Stimulated activated naive CD8-positive, alpha-beta T cell treated with anti-CD3 and anti-CD28 coated beads, Interleukin-15, Interleukin-2, amounts not matched to agents 100 ng/mL and 50 ng/mL, for 24 hours (primary cell): ENCODE measurements around the gene CNKSR3.
A peak's percentile ranks its signal among the peaks of the same experiment; 100 is the strongest.

Experiments used
- H3K27ac Mint-ChIP-seq: one replicate; pipeline ENCODE4 v1.8.0; 2021; ENCODE audit warnings: mild to moderate bottlenecking, mixed read lengths
- H3K27me3 Mint-ChIP-seq: one replicate; pipeline ENCODE4 v1.8.0; 2021; ENCODE audit warnings: mixed read lengths
- H3K36me3 Mint-ChIP-seq: one replicate; pipeline ENCODE4 v1.8.0; 2021; ENCODE audit warnings: low read depth, mixed read lengths
- H3K4me1 Mint-ChIP-seq: one replicate; pipeline ENCODE4 v1.8.0; 2021; ENCODE audit warnings: low read depth, mixed read lengths
- H3K4me3 Mint-ChIP-seq: one replicate; pipeline ENCODE4 v1.8.0; 2021; ENCODE audit warnings: mild to moderate bottlenecking, mixed read lengths
- H3K9me3 Mint-ChIP-seq: one replicate; pipeline ENCODE4 v1.8.0; 2021; ENCODE audit warnings: mixed read lengths

CNKSR3 gene

GRCh38 chr6:154514481-154514880, 4.0 kb upstream of the CNKSR3 start:
- peaks cover 4% of the 10 kb centered on the region for H3K4me1 Mint-ChIP-seq

DNA sequence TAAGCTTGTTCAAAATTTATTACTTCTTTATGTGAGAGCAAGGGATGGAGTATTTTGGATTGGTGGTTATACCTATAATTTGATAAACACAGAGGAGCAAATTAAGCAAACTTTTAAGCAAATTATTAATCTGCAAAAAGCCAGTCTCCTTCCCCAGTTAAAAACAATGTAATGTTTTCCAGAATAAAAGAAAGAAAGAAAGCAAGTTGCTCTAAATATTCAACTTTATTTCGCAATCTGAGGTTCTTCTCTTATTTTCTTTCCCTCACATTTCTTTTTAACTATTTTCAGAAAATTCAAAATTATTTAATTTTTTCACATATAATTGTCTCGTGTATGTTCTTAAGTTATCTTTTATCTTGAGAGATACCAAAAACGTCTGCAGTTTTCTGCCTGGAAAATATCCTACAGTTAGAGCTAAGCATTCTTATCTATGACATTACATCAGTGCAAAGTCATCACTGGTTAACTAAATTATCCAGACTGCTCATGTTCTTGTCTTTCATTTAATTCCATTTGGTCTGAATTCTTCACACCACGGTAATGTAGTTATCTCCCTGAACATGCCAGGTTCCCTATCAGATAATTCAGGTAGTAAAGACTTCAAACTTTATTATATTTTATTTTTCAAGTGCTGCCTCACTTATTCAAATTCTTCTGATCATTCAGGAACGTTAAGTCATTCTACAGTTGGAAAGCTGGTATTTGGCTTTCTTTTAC, 3.3 kb upstream of the CNKSR3 start:
- Mint-ChIP-seq H3K27me3 (peaks cover 51% of the 10 kb centered on the region), H3K4me1 (peaks cover 7% of the 10 kb centered on the region), H3K9me3 (no peaks in the 10 kb centered on the region), H3K36me3 (no peaks in the 10 kb centered on the region), H3K27ac (no peak overlapping the region), H3K4me3 (no peak overlapping the region)

More at GRCh38 chr6:154514481-154514880, 4.0 kb upstream of the CNKSR3 start:
- Mint-ChIP-seq H3K36me3 (no peaks in the 10 kb centered on the region), H3K4me3 (no peak overlapping the region), H3K27me3 (peaks cover 43% of the 10 kb centered on the region), H3K9me3 (no peaks in the 10 kb centered on the region), H3K27ac (no peak overlapping the region)

GRCh38 chr6:154512201-154512600, 1.7 kb upstream of the CNKSR3 start:
- Mint-ChIP-seq H3K27ac (no peak overlapping the region), H3K36me3 (no peaks in the 10 kb centered on the region), H3K27me3 (peaks cover 61% of the 10 kb centered on the region), H3K9me3 (no peaks in the 10 kb centered on the region), H3K4me1 (peaks cover 12% of the 10 kb centered on the region), H3K4me3 (no peak overlapping the region)

- H3K27ac Mint-ChIP-seq, result no peak overlapping the region
- no peaks in the 10 kb centered on the region for H3K9me3 Mint-ChIP-seq
- H3K36me3 Mint-ChIP-seq, result no peaks in the 10 kb centered on the region
- peaks cover 12% of the 10 kb centered on the region for H3K4me1 Mint-ChIP-seq
- peaks cover 64% of the 10 kb centered on the region for H3K27me3 Mint-ChIP-seq
- H3K4me3 Mint-ChIP-seq, result peak overlapping the region; percentile 17
These were observed 1.3 kb upstream of the CNKSR3 start for GRCh38 chr6:154511791-154512190.

DNA sequence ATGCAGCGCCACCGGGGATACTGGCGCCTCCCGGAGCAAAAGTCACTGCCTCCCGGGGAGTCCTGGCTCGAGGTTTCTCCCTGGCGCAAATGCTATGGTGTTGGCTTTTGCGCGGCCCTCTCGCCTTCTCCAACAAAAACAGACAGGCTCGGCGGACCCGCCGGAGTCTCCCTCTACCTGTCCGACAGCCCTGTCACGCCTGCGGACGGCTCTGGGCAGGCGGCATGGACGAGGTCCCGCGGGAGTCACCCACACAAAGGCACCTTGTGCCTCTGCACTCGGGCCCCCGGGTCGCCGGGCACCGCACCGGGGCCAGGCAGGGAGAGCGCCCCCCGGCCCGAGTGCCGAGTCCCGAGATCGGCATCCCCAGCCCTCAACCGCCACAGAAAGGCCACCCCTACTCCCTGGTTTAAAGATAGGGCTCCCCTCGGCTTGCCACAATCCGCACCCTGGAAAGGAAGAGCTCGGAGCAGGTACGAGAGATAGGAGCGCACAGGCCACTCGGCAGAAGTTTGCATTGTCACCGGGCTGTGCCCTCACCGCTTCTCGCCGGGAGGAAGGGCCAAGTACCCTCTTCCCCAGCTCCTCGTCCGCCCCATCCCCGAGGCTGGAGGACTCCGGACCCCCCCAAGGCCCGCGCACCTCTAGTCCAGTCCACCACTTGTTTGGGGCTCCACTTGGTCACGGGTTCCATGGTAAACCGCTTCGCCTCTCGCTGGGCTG, 903 bp downstream of the CNKSR3 start:
- peaks cover 12% of the 10 kb centered on the region for H3K4me1 Mint-ChIP-seq
- peaks cover 65% of the 10 kb centered on the region for H3K27me3 Mint-ChIP-seq
- H3K27ac Mint-ChIP-seq, result no peak overlapping the region
- peak overlapping the region; percentile 57 for H3K4me3 Mint-ChIP-seq
- no peaks in the 10 kb centered on the region for H3K36me3 Mint-ChIP-seq
- H3K9me3 Mint-ChIP-seq, result no peaks in the 10 kb centered on the region

DNA sequence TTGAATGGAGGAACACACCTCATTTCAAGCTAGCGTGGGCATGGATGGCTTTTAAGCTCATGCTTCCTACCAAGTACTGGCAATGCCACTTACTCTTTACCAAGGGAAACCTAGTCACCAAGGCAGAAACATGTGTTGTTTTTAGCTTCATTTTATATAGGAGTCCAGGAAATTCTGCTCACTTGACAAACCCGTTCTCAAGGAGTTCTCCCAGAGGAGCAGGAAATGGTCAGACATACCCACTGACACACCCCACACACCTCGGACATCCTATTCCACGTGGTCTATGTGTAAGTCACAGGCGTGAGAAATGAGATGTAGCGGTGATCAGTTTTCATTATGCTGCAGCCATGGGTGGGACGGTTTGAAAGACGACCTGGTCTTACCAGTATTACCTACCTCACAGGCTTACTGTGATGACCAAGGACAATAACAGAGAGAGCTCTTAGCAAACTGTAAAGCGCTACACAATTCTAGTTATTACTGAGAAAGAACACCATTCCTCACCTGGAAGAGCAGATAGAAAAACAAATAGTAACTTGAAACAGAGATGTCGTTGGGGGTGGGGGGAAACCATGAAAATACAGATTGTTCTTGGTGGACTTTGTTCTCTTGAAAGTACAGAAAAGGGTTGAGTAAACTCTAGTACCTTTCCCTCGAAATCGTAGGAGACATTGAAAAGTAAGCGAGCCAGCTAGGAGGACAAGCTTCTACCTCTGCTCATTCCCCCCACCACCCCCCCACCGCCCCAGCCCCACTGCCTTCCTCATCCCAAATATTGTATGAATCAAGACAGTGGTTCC, 1.7 kb downstream of the CNKSR3 start:
- Mint-ChIP-seq H3K4me1 (peaks cover 12% of the 10 kb centered on the region), H3K36me3 (no peaks in the 10 kb centered on the region), H3K27me3 (peaks cover 57% of the 10 kb centered on the region), H3K9me3 (no peaks in the 10 kb centered on the region), H3K4me3 (peak overlapping the region; percentile 56), H3K27ac (no peak overlapping the region)

- Mint-ChIP-seq H3K27me3 (peaks cover 51% of the 10 kb centered on the region), H3K4me1 (peaks cover 12% of the 10 kb centered on the region), H3K27ac (no peak overlapping the region), H3K9me3 (no peaks in the 10 kb centered on the region), H3K36me3 (no peaks in the 10 kb centered on the region), H3K4me3 (no peak overlapping the region)
These were observed 3.2 kb downstream of the CNKSR3 start for GRCh38 chr6:154506991-154507898.

DNA sequence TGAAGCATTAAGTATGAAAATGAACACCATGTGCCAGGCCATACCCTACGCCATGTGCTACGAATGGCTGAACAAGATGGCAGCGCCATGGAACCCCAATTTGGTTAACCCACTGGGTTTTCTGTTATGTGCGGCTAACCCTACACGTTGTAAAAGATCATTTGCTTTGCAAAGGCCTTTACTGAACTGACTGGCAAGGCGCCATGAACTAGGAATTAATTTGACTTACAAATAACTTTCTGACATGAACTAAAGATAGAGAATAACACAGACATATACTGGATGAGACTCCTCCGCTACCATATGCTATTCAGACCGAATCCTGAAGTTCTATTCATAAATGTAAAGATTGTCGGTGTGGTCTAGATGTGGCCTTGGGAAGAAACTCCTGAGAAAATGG, 3.9 kb downstream of the CNKSR3 start:
- H3K4me1 Mint-ChIP-seq, result peaks cover 13% of the 10 kb centered on the region
- H3K36me3 Mint-ChIP-seq, result no peaks in the 10 kb centered on the region
- no peak overlapping the region for H3K4me3 Mint-ChIP-seq
- H3K27me3 Mint-ChIP-seq, result peaks cover 46% of the 10 kb centered on the region
- no peak overlapping the region for H3K27ac Mint-ChIP-seq
- H3K9me3 Mint-ChIP-seq, result no peaks in the 10 kb centered on the region

DNA sequence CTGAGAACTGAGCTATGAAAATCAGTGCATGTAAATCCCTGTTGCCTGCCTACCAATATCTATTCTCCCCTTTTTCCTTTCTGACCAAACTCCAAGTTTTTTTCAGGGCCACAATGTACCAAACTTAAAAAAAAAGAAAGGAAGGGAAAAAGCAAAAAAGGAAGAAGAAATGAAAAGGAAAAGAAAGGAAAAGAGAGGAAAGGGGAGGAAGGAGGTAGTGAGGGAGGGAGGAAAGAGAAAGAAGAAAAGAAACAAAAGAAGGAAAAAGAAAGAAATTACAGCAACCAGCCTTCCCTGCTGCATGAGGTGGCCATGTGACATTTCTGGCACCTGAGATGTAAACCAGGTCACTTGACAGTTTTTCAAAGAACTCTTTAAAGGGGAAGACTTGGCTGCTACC, 4.4 kb downstream of the CNKSR3 start:
- Mint-ChIP-seq H3K4me1 (peaks cover 18% of the 10 kb centered on the region), H3K27me3 (peaks cover 49% of the 10 kb centered on the region), H3K9me3 (no peaks in the 10 kb centered on the region), H3K27ac (no peak overlapping the region), H3K4me3 (no peak overlapping the region), H3K36me3 (no peaks in the 10 kb centered on the region)

GRCh38 chr6:154504865-154505449, 5.5 kb downstream of the CNKSR3 start:
- Mint-ChIP-seq H3K36me3 (no peaks in the 10 kb centered on the region), H3K4me1 (peaks cover 14% of the 10 kb centered on the region), H3K27ac (no peak overlapping the region), H3K27me3 (peaks cover 45% of the 10 kb centered on the region), H3K4me3 (no peak overlapping the region), H3K9me3 (no peaks in the 10 kb centered on the region)

- Mint-ChIP-seq H3K9me3 (no peaks in the 10 kb centered on the region), H3K4me1 (peaks cover 14% of the 10 kb centered on the region), H3K27ac (no peak overlapping the region), H3K36me3 (no peaks in the 10 kb centered on the region), H3K4me3 (no peak overlapping the region), H3K27me3 (peaks cover 40% of the 10 kb centered on the region)
These were observed 6.4 kb downstream of the CNKSR3 start for GRCh38 chr6:154504102-154504501.

- Mint-ChIP-seq H3K36me3 (no peaks in the 10 kb centered on the region), H3K27me3 (peaks cover 37% of the 10 kb centered on the region), H3K4me3 (no peak overlapping the region)
These were observed 6.8 kb downstream of the CNKSR3 start for GRCh38 chr6:154503658-154504057.

DNA sequence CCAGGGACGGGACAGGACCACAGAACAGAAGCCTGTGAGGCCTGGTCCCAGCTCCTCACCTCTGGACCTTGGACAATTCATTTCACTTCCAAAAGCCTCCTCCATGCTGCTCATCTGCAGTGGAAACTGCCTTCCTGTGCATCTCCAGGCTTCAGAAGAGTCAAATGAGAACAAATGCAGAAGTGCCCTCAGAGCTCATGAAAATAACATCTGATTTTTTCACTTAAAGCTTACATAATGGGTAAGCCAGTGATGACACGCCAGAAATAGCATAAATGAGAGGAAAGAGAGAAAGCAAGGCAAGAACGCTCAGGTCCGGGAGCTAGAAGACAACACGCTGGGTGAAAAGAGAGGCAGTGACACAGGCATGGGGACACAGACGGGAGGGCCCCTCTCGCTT, 7.9 kb downstream of the CNKSR3 start:
- Mint-ChIP-seq H3K36me3 (no peaks in the 10 kb centered on the region), H3K9me3 (no peaks in the 10 kb centered on the region), H3K4me1 (peaks cover 6% of the 10 kb centered on the region), H3K4me3 (no peak overlapping the region), H3K27ac (no peak overlapping the region), H3K27me3 (peaks cover 29% of the 10 kb centered on the region)

More at GRCh38 chr6:154503658-154504057, 6.8 kb downstream of the CNKSR3 start:
- H3K4me1 Mint-ChIP-seq, result peaks cover 9% of the 10 kb centered on the region
- H3K9me3 Mint-ChIP-seq, result no peaks in the 10 kb centered on the region
- H3K27ac Mint-ChIP-seq, result no peak overlapping the region

- Mint-ChIP-seq H3K36me3 (no peaks in the 10 kb centered on the region), H3K4me3 (no peak overlapping the region), H3K27me3 (peaks cover 21% of the 10 kb centered on the region), H3K27ac (no peak overlapping the region), H3K4me1 (peaks cover 6% of the 10 kb centered on the region), H3K9me3 (no peaks in the 10 kb centered on the region)
These were observed 9.0 kb downstream of the CNKSR3 start for GRCh38 chr6:154501578-154501868.
